ENCODE results near the gene FAM227B.

DNA sequence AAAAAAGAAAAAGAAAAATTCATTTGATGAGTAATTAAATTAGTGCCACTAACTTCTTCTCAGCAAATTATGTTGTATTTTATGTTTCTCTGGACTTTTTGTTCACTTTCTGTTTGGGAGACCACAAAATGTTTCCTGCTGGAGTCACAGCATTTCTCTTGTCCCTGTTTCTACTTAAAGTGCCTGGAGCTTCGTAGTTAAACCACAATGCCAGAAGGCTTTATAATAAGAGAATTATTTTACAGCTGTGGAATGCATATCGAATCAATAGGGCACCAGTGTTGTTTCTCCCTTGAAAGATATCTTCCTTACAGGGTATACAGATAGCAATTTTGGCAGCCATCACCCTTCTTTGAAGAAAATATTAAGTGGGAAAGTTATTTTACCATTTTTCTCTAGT lies 3.4 kb upstream of the FAM227B start:
- TF ChIP-seq, protein P1, sequence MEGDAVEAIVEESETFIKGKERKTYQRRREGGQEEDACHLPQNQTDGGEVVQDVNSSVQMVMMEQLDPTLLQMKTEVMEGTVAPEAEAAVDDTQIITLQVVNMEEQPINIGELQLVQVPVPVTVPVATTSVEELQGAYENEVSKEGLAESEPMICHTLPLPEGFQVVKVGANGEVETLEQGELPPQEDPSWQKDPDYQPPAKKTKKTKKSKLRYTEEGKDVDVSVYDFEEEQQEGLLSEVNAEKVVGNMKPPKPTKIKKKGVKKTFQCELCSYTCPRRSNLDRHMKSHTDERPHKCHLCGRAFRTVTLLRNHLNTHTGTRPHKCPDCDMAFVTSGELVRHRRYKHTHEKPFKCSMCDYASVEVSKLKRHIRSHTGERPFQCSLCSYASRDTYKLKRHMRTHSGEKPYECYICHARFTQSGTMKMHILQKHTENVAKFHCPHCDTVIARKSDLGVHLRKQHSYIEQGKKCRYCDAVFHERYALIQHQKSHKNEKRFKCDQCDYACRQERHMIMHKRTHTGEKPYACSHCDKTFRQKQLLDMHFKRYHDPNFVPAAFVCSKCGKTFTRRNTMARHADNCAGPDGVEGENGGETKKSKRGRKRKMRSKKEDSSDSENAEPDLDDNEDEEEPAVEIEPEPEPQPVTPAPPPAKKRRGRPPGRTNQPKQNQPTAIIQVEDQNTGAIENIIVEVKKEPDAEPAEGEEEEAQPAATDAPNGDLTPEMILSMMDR (conservative IDR thresholded peaks at IDR 0.05) = no peak
- no peak for TF ChIP-seq EZH2 (IDR thresholded peaks at IDR 0.05; ENCODE audit: low read depth)

All from PC-9 (cell line).